Kidney epithelial cell (primary cell): ENCODE results near the gene PJA2. TPM values are rescaled to one million over a fixed set of nuclear protein-coding genes. Genes with fewer than 3 reads are reported as not detected.

ENCODE experiments used
- DNase-seq: peaks from one replicate; pipeline ENCODE4 v3.0.0-alpha.2; 2010; ENCODE audit warnings: low read depth
- H3K27me3 ChIP-seq: 2 replicates; pipeline ENCODE4 v1.6.0; 2011; ENCODE audit warnings: low read length; ENCODE audit not compliant: control insufficient read depth, insufficient read depth
- H3K36me3 ChIP-seq: 2 replicates; pipeline ENCODE4 v1.5.1; 2011; ENCODE audit warnings: low read length; ENCODE audit not compliant: control insufficient read depth, insufficient read depth
- H3K4me3 ChIP-seq: 2 replicates; pipeline ENCODE4 v1.5.1; 2011; ENCODE audit warnings: low read depth, mild to moderate bottlenecking, control low read depth, low read length
- total RNA-seq: library from RNA; depleted of rRNA; stranded (reverse); fragments of >200 nt; gene quantifications from 2 replicates; pipeline ENCODE4 v1.2.3, GENCODE V29; 2015
- TF ChIP-seq, protein P1 (sequence below): IDR thresholded peaks from 2 replicates; pipeline ENCODE4 v1.5.1; 2011; ENCODE audit warnings: mild to moderate bottlenecking, moderate library complexity, low read length, control low read depth, inconsistent platforms; ENCODE audit not compliant: insufficient read depth, poor library complexity, severe bottlenecking

Gene PJA2
- total RNA-seq, 1 donor from 2014 or later: 69.9 TPM

DNA sequence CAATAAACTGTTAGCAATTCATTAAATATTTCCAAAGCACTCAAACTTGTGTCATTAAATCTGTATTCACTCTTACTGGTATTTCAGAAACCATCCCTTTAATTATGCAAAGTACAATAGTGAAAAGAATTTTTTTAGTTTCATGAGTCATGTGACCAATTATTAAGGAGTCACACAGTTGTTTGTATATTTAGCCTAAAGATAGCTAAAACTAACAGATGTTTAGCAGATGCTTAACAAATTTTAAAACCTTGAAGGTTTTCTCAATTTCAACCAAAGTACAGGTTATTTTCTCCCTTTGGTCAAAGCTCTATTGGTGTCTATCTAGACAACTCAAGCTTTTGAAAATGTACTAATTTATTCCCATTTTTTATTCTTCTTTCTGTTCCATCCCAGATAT is 44.1 kb downstream of the PJA2 start:
- Histone ChIP-seq H3K27me3 (no peaks in the 10 kb centered on the region), H3K4me3 (no peak overlapping the region), H3K36me3 (peaks cover 2% of the 10 kb centered on the region)
- no peak for DNase-seq
- TF ChIP-seq, protein P1, sequence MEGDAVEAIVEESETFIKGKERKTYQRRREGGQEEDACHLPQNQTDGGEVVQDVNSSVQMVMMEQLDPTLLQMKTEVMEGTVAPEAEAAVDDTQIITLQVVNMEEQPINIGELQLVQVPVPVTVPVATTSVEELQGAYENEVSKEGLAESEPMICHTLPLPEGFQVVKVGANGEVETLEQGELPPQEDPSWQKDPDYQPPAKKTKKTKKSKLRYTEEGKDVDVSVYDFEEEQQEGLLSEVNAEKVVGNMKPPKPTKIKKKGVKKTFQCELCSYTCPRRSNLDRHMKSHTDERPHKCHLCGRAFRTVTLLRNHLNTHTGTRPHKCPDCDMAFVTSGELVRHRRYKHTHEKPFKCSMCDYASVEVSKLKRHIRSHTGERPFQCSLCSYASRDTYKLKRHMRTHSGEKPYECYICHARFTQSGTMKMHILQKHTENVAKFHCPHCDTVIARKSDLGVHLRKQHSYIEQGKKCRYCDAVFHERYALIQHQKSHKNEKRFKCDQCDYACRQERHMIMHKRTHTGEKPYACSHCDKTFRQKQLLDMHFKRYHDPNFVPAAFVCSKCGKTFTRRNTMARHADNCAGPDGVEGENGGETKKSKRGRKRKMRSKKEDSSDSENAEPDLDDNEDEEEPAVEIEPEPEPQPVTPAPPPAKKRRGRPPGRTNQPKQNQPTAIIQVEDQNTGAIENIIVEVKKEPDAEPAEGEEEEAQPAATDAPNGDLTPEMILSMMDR: no peak

DNA sequence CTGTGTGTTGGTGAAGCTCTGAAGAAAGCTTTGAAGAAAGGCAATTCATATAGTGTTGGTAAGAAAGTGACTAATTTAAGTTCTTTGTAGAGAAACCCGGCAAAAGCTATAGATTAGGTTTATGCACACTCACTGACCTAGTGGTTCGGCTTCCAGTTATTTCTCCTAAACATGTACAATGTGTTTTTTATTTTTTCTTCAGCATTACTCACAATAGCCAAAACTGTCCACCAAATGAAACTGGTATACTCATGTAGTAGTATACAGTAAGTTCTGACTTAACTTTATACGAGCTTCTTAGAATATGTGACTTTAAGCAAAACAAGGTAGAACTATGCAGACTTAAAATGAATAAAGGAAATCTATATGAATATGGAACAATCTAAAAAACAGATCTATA is 44.8 kb downstream of the PJA2 start:
- peaks cover 2% of the 10 kb centered on the region for H3K36me3 ChIP-seq
- H3K4me3 ChIP-seq: no peak overlapping the region
- DNase-seq: no peak
- H3K27me3 ChIP-seq: no peaks in the 10 kb centered on the region
- TF ChIP-seq, protein P1: no peak

DNA sequence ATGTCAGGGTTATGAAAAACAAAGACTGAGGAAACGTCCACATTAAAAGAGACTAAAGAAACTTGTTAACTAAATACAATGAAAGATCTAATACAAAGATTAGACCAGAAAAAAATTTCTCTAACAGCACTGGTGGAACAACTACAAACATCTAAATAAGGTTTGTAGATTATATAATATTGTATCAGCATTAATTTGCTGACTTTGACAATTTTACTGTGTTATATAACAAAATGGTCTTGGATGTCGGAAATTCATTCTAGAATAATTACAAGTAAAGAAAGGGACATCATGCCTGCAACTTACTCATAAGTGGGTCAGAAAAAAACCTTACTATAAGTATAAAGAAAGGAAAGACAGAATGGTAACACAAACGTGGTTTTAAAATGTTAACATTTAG is 50.1 kb downstream of the PJA2 start:
- H3K36me3 ChIP-seq: peaks cover 2% of the 10 kb centered on the region

DNA sequence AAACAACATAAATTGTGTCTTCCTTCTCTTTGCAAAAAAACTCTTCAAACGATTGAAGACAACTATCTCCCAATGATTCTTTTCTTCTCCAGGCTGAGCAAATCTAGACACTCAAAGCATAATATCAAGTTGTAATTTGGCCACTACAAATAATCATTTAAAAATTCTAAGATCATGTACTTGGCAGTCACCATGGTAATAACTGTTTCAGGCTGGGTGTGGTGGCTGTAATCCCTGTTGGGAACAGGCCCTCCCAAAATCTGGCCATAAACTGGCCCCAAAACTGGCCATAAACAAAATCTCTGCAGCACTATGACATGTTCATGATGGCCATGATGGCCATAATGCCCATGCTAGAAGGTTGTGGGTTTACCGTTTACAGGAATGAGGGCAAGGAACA is 52.0 kb downstream of the PJA2 start:
- TF ChIP-seq, protein P1: no peak

More for the DNA sequence above, 50.1 kb downstream of the PJA2 start:
- DNase-seq: no peak
- no peaks in the 10 kb centered on the region for H3K27me3 ChIP-seq
- H3K4me3 ChIP-seq: no peak overlapping the region
- TF ChIP-seq, protein P1: no peak

DNA sequence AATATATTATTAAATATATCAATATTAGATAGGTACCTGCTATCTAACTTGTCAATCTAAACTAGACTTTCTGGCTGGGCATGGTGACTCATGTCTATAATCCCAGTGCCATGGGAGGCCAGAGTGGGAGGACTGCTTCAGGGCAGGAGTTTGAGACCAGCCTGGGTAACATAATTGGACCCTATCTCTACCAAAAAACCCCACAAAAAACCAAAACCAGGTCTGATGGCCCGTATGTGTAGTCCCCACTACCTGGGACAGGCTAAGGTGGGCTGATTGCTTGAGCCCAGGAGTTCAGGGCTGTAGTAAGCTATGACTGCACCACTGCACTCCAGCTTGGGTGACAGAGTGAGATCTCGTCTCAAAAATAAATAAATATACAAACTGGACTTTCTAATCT is 55.0 kb downstream of the PJA2 start:
- Histone ChIP-seq H3K4me3 (no peak overlapping the region), H3K36me3 (no peaks in the 10 kb centered on the region), H3K27me3 (no peaks in the 10 kb centered on the region)
- no peak for DNase-seq
- TF ChIP-seq, protein P1: no peak

More for the DNA sequence above, 52.0 kb downstream of the PJA2 start:
- Histone ChIP-seq H3K27me3 (no peaks in the 10 kb centered on the region), H3K4me3 (no peak overlapping the region), H3K36me3 (peaks cover 2% of the 10 kb centered on the region)
- DNase-seq: no peak

DNA sequence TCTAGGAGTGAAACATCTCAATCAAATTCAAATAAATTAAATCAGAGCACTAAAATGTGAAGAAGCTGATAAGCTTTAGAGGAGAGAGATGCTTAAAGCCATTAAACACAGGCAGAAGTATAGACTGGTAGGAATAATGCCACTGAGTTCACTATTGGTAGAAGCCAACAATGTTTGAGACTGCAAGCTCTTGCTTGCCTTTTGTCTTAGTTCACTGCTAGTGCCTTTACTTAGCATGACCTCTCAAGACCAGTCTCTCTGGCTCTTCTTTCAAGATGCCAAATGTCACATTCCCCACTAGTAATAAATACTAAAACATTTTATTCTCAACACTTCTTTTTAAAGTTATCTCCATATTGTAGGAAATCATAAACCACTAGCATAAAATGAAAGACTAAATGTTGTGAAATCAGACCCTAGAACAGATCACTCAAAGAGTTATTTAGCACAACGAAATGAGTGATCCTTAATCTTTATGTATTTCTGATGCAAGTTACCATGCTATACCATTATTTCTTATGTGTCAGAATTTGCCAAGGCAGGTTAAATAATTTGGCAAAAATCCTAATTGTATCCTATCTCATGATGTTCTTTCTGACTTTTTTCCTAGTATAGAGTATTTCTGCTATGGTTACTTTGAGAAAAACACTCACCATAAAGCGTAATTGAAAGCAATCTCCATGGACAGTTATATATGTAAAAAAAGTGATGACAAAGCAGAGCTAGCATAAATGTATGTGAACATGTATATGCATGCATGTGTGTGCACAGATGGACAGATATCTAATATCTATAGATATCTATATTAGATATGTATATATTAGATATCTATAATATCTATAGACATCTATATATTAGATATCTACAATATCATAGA is 57.5 kb downstream of the PJA2 start:
- DNase-seq: no peak
- Histone ChIP-seq H3K27me3 (no peaks in the 10 kb centered on the region), H3K4me3 (no peak overlapping the region), H3K36me3 (no peaks in the 10 kb centered on the region)
- TF ChIP-seq, protein P1: no peak
